WTC11 (cell line): ENCODE data around the gene TACR2.

Experiments
- NFE2L1 ChIP-seq: sonication (generic); formaldehyde crosslinking; IDR thresholded peaks from 2 replicates; pipeline ENCODE4 v1.8.1; 2023; ENCODE audit warnings: missing genetic modification reagents
- ZNF512 ChIP-seq: sonication (generic); formaldehyde crosslinking; IDR thresholded peaks from 2 replicates; pipeline ENCODE4 v1.8.1; 2022; ENCODE audit warnings: missing genetic modification reagents, borderline replicate concordance

GRCh38 chr10:69413221-69413865 is 3.4 kb downstream of the TACR2 start:
- TF ChIP-seq NFE2L1 (CRISPR knock-in tag) (no peak), ZNF512 (CRISPR knock-in tag) (no peak)
